Measurements from ENCODE around the gene HPGD. TPM values are rescaled to one million over a fixed set of nuclear protein-coding genes. Genes with fewer than 3 reads are reported as not detected.

HPGD gene
- total and polyA plus RNA-seq, 2 of the 8 experiments (the other 6 are each of a cell fraction or from before 2014, with no cell fraction given): 1.1 to 1.3 TPM

DNA sequence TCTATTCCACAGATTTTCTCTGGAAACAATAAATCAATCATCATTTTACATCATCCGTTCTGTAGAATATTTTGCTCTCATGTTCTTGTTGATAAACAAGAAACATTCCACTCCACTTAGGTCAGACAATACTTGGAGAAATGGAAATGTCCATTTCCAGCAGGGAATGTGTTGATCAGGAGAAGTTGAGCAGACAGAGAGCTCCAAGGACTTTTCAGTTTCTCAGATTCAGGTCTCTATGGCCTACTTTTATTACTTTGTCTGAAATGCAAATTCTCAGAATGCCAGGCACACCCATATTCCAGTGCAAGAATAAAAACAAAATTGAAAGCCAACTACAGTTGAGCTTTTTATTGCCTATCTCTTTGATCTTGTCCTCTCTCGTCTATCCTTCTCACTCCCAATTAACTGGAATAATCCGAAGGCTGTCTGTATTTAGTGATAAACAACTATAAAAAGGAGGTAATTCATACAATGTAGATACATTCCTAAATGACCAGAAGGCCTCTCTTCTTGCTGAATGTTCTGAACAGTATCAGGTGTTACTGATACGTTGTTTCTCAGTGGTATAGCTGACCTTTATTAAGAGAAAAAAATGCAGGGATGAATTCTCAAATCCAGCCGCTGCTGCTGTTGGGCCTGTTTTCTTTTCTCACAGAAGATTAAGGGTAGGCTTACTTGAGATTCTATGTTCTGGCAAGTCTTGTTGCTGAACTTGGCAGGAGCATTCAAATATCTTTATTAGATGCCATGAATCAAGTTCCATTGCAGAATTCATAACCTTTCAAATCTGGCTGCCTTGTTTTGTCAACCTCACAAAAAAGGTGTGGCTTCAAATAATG, 72.1 kb downstream of the HPGD start:
- TF ChIP-seq, protein P1, sequence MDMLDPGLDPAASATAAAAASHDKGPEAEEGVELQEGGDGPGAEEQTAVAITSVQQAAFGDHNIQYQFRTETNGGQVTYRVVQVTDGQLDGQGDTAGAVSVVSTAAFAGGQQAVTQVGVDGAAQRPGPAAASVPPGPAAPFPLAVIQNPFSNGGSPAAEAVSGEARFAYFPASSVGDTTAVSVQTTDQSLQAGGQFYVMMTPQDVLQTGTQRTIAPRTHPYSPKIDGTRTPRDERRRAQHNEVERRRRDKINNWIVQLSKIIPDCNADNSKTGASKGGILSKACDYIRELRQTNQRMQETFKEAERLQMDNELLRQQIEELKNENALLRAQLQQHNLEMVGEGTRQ (IDR thresholded peaks at IDR 0.05; ENCODE audit: low read length): no peak
- no peak for TF ChIP-seq CBX8 (IDR thresholded peaks at IDR 0.05; ENCODE audit: borderline replicate concordance, low read depth, low read length)
- TF ChIP-seq TBP (IDR thresholded peaks at IDR 0.05; ENCODE audit: low read depth, low read length): no peak
- TF ChIP-seq HDAC2 (IDR thresholded peaks at IDR 0.05; ENCODE audit: borderline replicate concordance in 1 of 2, low read depth in 2 of 2, low read length in 2 of 2): no peak
- TF ChIP-seq TAF7 (optimal IDR thresholded peaks at IDR 0.05; ENCODE audit: borderline replicate concordance, low read depth, low read length): no peak
- no peak for TF ChIP-seq JUND (IDR thresholded peaks at IDR 0.05; ENCODE audit: low read length)
- no peak for TF ChIP-seq POLR2A (IDR thresholded peaks at IDR 0.05; ENCODE audit: control extremely low read depth in 1 of 2, low read depth in 2 of 2, low read length in 2 of 2)
- TF ChIP-seq, protein P2, sequence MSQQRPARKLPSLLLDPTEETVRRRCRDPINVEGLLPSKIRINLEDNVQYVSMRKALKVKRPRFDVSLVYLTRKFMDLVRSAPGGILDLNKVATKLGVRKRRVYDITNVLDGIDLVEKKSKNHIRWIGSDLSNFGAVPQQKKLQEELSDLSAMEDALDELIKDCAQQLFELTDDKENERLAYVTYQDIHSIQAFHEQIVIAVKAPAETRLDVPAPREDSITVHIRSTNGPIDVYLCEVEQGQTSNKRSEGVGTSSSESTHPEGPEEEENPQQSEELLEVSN (IDR thresholded peaks at IDR 0.05): no peak
- Histone ChIP-seq H3K79me1 (ENCODE audit: low read depth, low read length) (no peaks in the 10 kb centered on the region), H4K8ac (ENCODE audit: extremely low read depth, insufficient read depth, low read length) (no peak overlapping the region), H3K9me3 (ENCODE audit: insufficient read depth in 2 of 2, low read depth in 1 of 2, low read length in 1 of 2) (no peaks in the 10 kb centered on the region), H4K91ac (replicated peaks; ENCODE audit: insufficient read length, low read length) (no peak overlapping the region), H3K14ac (ENCODE audit: insufficient read length) (no peak overlapping the region), H2BK120ac (replicated peaks; ENCODE audit: low read depth, low read length) (no peak overlapping the region), H2BK15ac (ENCODE audit: low read length) (no peak overlapping the region), H3K56ac (replicated peaks; ENCODE audit: insufficient read length, low read depth, low read length) (no peak overlapping the region), H3K23me2 (ENCODE audit: low read depth, low read length) (no peaks in the 10 kb centered on the region), H4K20me1 (replicated peaks in 1 of 2; ENCODE audit: control insufficient read depth in 1 of 2, insufficient read depth in 2 of 2, low read length in 2 of 2) (no peaks in the 10 kb centered on the region), H3K4me3 (ENCODE audit: extremely low read depth in 1 of 4, insufficient read depth in 2 of 4, low read depth in 3 of 4, low read length in 4 of 4) (no peak overlapping the region), H3K23ac (ENCODE audit: insufficient read length) (no peak overlapping the region), H2BK12ac (ENCODE audit: low read depth, low read length) (no peak overlapping the region), H3K4me2 (ENCODE audit: insufficient read depth in 1 of 2, low read depth in 2 of 2, low read length in 2 of 2) (no peak overlapping the region), H3K9ac (replicated peaks in 1 of 4; ENCODE audit: extremely low read depth in 1 of 4, low read depth in 3 of 4, low read length in 3 of 4) (no peak overlapping the region), H2BK5ac (ENCODE audit: low read depth, low read length) (no peak overlapping the region), H3K4ac (replicated peaks; ENCODE audit: insufficient read length, low read depth, low read length) (no peak overlapping the region), H3K27ac (ENCODE audit: low read depth, low read length) (no peak overlapping the region), H2AFZ (ENCODE audit: low read length) (no peak overlapping the region), H3K79me2 (ENCODE audit: control insufficient read depth in 1 of 2, insufficient read depth in 2 of 2, low read length in 2 of 2) (no peaks in the 10 kb centered on the region), H2BK20ac (ENCODE audit: low read length) (no peak overlapping the region), H2AK5ac (ENCODE audit: low read depth, low read length) (no peak overlapping the region), H3K18ac (ENCODE audit: extremely low read depth, low read length) (no peak overlapping the region), H3K27me3 (replicated peaks in 1 of 4; ENCODE audit: control insufficient read depth in 3 of 4, extremely low read depth in 1 of 4, insufficient read depth in 3 of 4, low read length in 3 of 4) (no peaks in the 10 kb centered on the region), H4K5ac (ENCODE audit: insufficient read length, low read depth, low read length) (no peak overlapping the region), H3K36me3 (ENCODE audit: control insufficient read depth in 2 of 4, insufficient read depth in 4 of 4, low read length in 3 of 4) (no peaks in the 10 kb centered on the region), H3K4me1 (replicated peaks in 1 of 4; ENCODE audit: control insufficient read depth in 3 of 4, insufficient read depth in 4 of 4, low read length in 3 of 4) (peaks cover 0 to 9% (median 2%) of the 10 kb centered on the region in 4 experiments; a peak in 1 of 7 replicates)
- WGBS, 2 experiments (ENCODE audit: extremely low coverage in 1 of 2, insufficient coverage in 1 of 2, insufficient read length in 1 of 2, insufficient replicate concordance in 2 of 2, low coverage in 1 of 2, low lambda C conversion rate in 2 of 2, missing lambda C conversion rate in 1 of 2): 90% methylated on average over 5 of the region's 5 CpGs; no CpG with 5 or more reads in 1 of the 2 experiments
- FAIRE-seq (no peak), DNase-seq (ENCODE audit: low read depth in 1 of 2, low spot score in 2 of 2) (no peak)
- CTCF ChIA-PET (ENCODE audit: partially characterized antibody): interaction anchor here (1.3 to 1.4 kb wide), 2 partner anchors 11 to 15 kb away, joined by 4 to 5 read pairs; no protein-coding TSS in a partner anchor
- POLR2A ChIA-PET (ENCODE audit: partially characterized antibody): no interaction called here
